HepG2 (cell line): ENCODE measurements around the gene NPHP1. TPM values are rescaled to one million over a fixed set of nuclear protein-coding genes. Genes with fewer than 3 reads are reported as not detected.
A peak's percentile ranks its signal among the peaks of the same experiment; 100 is the strongest.

Experiments
- CC2D1A ChIP-seq: sonication (generic); formaldehyde crosslinking; IDR thresholded peaks from 2 replicates; pipeline ENCODE4 v1.8.1; 2023; ENCODE audit warnings: mild to moderate bottlenecking, missing genetic modification reagents
- HNF4A ChIP-seq: sonication (generic); formaldehyde crosslinking; IDR thresholded peaks from 2 replicates; pipeline ENCODE4 v1.4.0; 2020; ENCODE audit warnings: missing genetic modification reagents
- HNRNPK ChIP-seq: fragments of 200-400 bp; formaldehyde crosslinking; IDR thresholded peaks from 2 replicates; pipeline ENCODE4 v1.6.1; 2018; ENCODE audit warnings: low read length, low read depth, moderate library complexity, mild to moderate bottlenecking; ENCODE audit not compliant: poor library complexity, severe bottlenecking
- IRX3 ChIP-seq: sonication (generic); formaldehyde crosslinking; IDR thresholded peaks from 2 replicates; pipeline ENCODE4 v1.8.1; 2023; ENCODE audit warnings: mild to moderate bottlenecking, low read depth, missing genetic modification reagents, borderline replicate concordance
- KLF15 ChIP-seq: sonication (generic); formaldehyde crosslinking; IDR thresholded peaks from 2 replicates; pipeline ENCODE4 v1.8.1; 2023; ENCODE audit warnings: borderline replicate concordance, mild to moderate bottlenecking, inconsistent platforms, missing genetic modification reagents, mixed read lengths
- SMARCE1 ChIP-seq: fragments of 450-650 bp; IDR thresholded peaks from 2 replicates; pipeline ENCODE4 v1.6.1; 2017; ENCODE audit warnings: borderline replicate concordance
- ZNF225 ChIP-seq: sonication (generic); formaldehyde crosslinking; IDR thresholded peaks from 2 replicates; pipeline ENCODE4 v1.4.0; 2020; ENCODE audit warnings: mild to moderate bottlenecking, missing genetic modification reagents
- ZNF282 ChIP-seq: fragments of 450-650 bp; IDR thresholded peaks from 2 replicates; pipeline ENCODE4 v1.6.1; 2018; ENCODE audit not compliant: partially characterized antibody
- ZNF768 ChIP-seq: sonication (generic); formaldehyde crosslinking; IDR thresholded peaks from 2 replicates; pipeline ENCODE4 v1.4.0; 2020; ENCODE audit warnings: missing genetic modification reagents
- ZSCAN12 ChIP-seq: sonication (generic); formaldehyde crosslinking; IDR thresholded peaks from 2 replicates; pipeline ENCODE4 v1.9.0; 2021; ENCODE audit warnings: mild to moderate bottlenecking, missing genetic modification reagents
- polyA plus RNA-seq, 8 experiments: library from polyadenylated mRNA; depleted of rRNA in 3 of 8; stranded (reverse) in 7 of 8; unstranded in 1 of 8; fragments of >200 nt; fragmentation: Illumina TruSeq in 4 of 8; extraction: Trizol in 4 of 8; gene quantifications; 2 replicates each; pipeline versions ENCODE4 v1.2.1 to v1.2.3, GENCODE V29; 2011 to 2016; ENCODE audit warnings: low read depth in 4 of 8, missing spikeins in 1 of 8, mixed read lengths in 1 of 8; ENCODE audit not compliant: insufficient read depth in 1 of 8
- total RNA-seq, 5 experiments: library from RNA; depleted of rRNA; stranded (reverse); fragments of >200 nt; fragmentation: Illumina TruSeq; extraction: Trizol; gene quantifications; 2 replicates each; pipeline ENCODE4 v1.2.3, GENCODE V29; 2016; ENCODE audit warnings: low read depth in 1 of 5
- TF ChIP-seq, protein P1 (sequence below): conservative IDR thresholded peaks from 2 replicates; pipeline ENCODE4 v1.6.1; 2018; ENCODE audit warnings: missing genetic modification reagents
- TF ChIP-seq, protein P2 (sequence below): sonication (generic); formaldehyde crosslinking; IDR thresholded peaks from 2 replicates; pipeline ENCODE4 v1.5.0; 2020; ENCODE audit warnings: mild to moderate bottlenecking, missing genetic modification reagents
- TF ChIP-seq, protein P3 (sequence below): sonication (generic); formaldehyde crosslinking; IDR thresholded peaks from 2 replicates; pipeline ENCODE4 v1.4.0; 2020; ENCODE audit warnings: missing genetic modification reagents, low read depth, mild to moderate bottlenecking, borderline replicate concordance
- TF ChIP-seq, protein P4 (sequence below): IDR thresholded peaks from 2 replicates; pipeline ENCODE4 v1.6.1; 2016; ENCODE audit warnings: missing compliant biosample characterization, missing genetic modification reagents, borderline replicate concordance
- TF ChIP-seq, protein P5 (sequence below): sonication (generic); formaldehyde crosslinking; IDR thresholded peaks from 2 replicates; pipeline ENCODE4 v1.5.1; 2020; ENCODE audit warnings: mild to moderate bottlenecking, missing genetic modification reagents, moderate library complexity
- TF ChIP-seq, protein P6 (sequence below): sonication (generic); formaldehyde crosslinking; IDR thresholded peaks from 2 replicates; pipeline ENCODE4 v1.5.0; 2020; ENCODE audit warnings: missing genetic modification reagents, mild to moderate bottlenecking, borderline replicate concordance

Gene NPHP1
- total and polyA plus RNA-seq, 2 of the 13 experiments (the other 11 are each of a cell fraction or from before 2014, with no cell fraction given): 2.7 to 4.8 TPM

DNA sequence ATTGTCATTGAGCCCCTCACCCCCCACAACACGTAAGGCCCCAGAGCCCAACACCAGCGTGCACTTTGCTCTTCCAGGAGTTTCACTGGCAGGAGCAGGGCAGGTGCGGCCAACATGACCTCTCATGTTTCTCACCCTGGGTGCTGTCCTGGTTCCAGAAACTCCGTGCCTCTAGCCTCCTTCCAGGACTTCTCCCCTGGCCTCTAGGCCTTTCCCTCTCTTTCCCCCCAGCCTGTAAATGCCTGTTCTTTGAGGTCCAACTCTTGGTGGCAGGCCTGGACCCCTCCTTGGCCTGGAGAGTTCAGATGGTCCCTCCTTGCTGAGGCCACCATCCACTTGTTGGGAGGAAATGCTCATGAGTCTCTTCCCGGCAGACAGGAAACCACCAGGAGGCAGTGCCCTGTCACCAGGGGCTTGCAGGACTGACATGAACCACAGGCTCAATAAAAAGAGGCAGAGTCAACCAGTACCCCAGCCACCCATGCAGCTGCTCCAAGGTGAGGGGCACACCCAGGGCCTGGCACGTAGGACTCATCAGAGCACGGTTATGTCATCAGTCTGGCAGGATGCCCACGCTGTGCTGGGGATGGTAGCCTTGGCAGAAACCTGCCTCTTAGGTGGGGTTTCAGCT, 90.7 kb downstream of the NPHP1 start (continued):
- TF ChIP-seq ZSCAN12 (no peak), IRX3 (CRISPR knock-in tag) (no peak), ZNF225 (CRISPR knock-in tag) (peak; percentile 56; the same call in 1 of the 2 replicates), HNF4A (CRISPR knock-in tag) (peak; percentile 59), SMARCE1 (no peak), ZNF282 (no peak), HNRNPK (no peak), ZNF768 (CRISPR knock-in tag) (no peak), CC2D1A (CRISPR knock-in tag) (no peak), KLF15 (CRISPR knock-in tag) (no peak)
- TF ChIP-seq, protein P1, sequence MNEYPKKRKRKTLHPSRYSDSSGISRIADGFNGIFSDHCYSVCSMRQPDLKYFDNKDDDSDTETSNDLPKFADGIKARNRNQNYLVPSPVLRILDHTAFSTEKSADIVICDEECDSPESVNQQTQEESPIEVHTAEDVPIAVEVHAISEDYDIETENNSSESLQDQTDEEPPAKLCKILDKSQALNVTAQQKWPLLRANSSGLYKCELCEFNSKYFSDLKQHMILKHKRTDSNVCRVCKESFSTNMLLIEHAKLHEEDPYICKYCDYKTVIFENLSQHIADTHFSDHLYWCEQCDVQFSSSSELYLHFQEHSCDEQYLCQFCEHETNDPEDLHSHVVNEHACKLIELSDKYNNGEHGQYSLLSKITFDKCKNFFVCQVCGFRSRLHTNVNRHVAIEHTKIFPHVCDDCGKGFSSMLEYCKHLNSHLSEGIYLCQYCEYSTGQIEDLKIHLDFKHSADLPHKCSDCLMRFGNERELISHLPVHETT (CRISPR knock-in tag): no peak
- TF ChIP-seq, protein P2, sequence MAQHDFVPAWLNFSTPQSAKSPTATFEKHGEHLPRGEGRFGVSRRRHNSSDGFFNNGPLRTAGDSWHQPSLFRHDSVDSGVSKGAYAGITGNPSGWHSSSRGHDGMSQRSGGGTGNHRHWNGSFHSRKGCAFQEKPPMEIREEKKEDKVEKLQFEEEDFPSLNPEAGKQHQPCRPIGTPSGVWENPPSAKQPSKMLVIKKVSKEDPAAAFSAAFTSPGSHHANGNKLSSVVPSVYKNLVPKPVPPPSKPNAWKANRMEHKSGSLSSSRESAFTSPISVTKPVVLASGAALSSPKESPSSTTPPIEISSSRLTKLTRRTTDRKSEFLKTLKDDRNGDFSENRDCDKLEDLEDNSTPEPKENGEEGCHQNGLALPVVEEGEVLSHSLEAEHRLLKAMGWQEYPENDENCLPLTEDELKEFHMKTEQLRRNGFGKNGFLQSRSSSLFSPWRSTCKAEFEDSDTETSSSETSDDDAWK (CRISPR knock-in tag): no peak
- TF ChIP-seq, protein P3, sequence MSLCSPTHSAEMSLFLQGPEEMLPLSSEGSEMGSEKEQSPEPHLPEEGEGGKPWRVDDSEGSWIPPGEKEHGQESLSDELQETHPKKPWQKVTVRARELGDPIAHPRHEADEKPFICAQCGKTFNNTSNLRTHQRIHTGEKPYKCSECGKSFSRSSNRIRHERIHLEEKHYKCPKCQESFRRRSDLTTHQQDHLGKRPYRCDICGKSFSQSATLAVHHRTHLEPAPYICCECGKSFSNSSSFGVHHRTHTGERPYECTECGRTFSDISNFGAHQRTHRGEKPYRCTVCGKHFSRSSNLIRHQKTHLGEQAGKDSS (CRISPR knock-in tag): no peak; the same call in 1 of the 2 replicates
- TF ChIP-seq, protein P4, sequence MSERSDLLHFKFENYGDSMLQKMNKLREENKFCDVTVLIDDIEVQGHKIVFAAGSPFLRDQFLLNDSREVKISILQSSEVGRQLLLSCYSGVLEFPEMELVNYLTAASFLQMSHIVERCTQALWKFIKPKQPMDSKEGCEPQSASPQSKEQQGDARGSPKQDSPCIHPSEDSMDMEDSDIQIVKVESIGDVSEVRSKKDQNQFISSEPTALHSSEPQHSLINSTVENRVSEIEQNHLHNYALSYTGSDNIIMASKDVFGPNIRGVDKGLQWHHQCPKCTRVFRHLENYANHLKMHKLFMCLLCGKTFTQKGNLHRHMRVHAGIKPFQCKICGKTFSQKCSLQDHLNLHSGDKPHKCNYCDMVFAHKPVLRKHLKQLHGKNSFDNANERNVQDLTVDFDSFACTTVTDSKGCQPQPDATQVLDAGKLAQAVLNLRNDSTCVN (CRISPR knock-in tag): no peak
- TF ChIP-seq, protein P5, sequence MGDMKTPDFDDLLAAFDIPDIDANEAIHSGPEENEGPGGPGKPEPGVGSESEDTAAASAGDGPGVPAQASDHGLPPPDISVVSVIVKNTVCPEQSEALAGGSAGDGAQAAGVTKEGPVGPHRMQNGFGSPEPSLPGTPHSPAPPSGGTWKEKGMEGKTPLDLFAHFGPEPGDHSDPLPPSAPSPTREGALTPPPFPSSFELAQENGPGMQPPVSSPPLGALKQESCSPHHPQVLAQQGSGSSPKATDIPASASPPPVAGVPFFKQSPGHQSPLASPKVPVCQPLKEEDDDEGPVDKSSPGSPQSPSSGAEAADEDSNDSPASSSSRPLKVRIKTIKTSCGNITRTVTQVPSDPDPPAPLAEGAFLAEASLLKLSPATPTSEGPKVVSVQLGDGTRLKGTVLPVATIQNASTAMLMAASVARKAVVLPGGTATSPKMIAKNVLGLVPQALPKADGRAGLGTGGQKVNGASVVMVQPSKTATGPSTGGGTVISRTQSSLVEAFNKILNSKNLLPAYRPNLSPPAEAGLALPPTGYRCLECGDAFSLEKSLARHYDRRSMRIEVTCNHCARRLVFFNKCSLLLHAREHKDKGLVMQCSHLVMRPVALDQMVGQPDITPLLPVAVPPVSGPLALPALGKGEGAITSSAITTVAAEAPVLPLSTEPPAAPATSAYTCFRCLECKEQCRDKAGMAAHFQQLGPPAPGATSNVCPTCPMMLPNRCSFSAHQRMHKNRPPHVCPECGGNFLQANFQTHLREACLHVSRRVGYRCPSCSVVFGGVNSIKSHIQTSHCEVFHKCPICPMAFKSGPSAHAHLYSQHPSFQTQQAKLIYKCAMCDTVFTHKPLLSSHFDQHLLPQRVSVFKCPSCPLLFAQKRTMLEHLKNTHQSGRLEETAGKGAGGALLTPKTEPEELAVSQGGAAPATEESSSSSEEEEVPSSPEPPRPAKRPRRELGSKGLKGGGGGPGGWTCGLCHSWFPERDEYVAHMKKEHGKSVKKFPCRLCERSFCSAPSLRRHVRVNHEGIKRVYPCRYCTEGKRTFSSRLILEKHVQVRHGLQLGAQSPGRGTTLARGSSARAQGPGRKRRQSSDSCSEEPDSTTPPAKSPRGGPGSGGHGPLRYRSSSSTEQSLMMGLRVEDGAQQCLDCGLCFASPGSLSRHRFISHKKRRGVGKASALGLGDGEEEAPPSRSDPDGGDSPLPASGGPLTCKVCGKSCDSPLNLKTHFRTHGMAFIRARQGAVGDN (CRISPR knock-in tag): peak; percentile 58
- TF ChIP-seq, protein P6, sequence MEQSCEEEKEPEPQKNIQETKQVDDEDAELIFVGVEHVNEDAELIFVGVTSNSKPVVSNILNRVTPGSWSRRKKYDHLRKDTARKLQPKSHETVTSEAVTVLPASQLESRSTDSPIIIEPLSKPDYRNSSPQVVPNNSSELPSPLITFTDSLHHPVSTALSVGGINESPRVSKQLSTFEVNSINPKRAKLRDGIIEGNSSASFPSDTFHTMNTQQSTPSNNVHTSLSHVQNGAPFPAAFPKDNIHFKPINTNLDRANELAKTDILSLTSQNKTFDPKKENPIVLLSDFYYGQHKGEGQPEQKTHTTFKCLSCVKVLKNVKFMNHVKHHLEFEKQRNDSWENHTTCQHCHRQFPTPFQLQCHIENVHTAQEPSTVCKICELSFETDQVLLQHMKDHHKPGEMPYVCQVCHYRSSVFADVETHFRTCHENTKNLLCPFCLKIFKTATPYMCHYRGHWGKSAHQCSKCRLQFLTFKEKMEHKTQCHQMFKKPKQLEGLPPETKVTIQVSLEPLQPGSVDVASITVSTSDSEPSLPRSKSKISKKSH (CRISPR knock-in tag): 0 out of 2 replicates have a peak, but pooled peaks have one; percentile 36
